ENCODE results near the gene TENM4. TPM values are rescaled to one million over a fixed set of nuclear protein-coding genes. Genes with fewer than 3 reads are reported as not detected.

TENM4 gene
- total RNA-seq, 1 experiment from 2014 or later: 25.0 TPM

- CTCF ChIA-PET: interaction anchor here (1.3 to 1.4 kb wide), 2 partner anchors 181 to 574 kb away, joined by 4 read pairs; no protein-coding TSS in a partner anchor
- H3K4me1 Mint-ChIP-seq: peaks cover 5% of the 10 kb centered on the region; the same call in 1 of the 2 replicates
Observed at GRCh38 chr11:79219186-79220045, 221.4 kb downstream of the TENM4 start.

More at GRCh38 chr11:79219186-79220045, 221.4 kb downstream of the TENM4 start:
- H3K9me3 Mint-ChIP-seq: peaks cover 11% of the 10 kb centered on the region
- POLR2A ChIA-PET: no interaction called here
- H3K27ac Mint-ChIP-seq: no peak overlapping the region
- no peak overlapping the region for H3K4me3 Mint-ChIP-seq
- TF ChIP-seq MYBL2 (CRISPR knock-in tag; IDR thresholded peaks at IDR 0.05) (no peak), ZBTB21 (CRISPR knock-in tag; IDR thresholded peaks at IDR 0.05; ENCODE audit: borderline replicate concordance) (no peak), ATF1 (CRISPR knock-in tag; IDR thresholded peaks at IDR 0.05) (no peak), CREB1 (CRISPR knock-in tag; IDR thresholded peaks at IDR 0.05) (no peak), FOXP1 (CRISPR knock-in tag; IDR thresholded peaks at IDR 0.05; ENCODE audit: borderline replicate concordance) (no peak), TEAD4 (CRISPR knock-in tag; IDR thresholded peaks at IDR 0.05) (no peak), ATF6 (CRISPR knock-in tag; IDR thresholded peaks at IDR 0.05) (no peak), HMGA2 (CRISPR knock-in tag; IDR thresholded peaks at IDR 0.05) (no peak), ZNF317 (CRISPR knock-in tag; IDR thresholded peaks at IDR 0.05; ENCODE audit: borderline replicate concordance, low read depth) (no peak), IRF2 (CRISPR knock-in tag; IDR thresholded peaks at IDR 0.05; ENCODE audit: borderline replicate concordance, low read depth) (no peak), ZNF121 (CRISPR knock-in tag; IDR thresholded peaks at IDR 0.05) (no peak), OVOL2 (CRISPR knock-in tag; IDR thresholded peaks at IDR 0.05; ENCODE audit: borderline replicate concordance) (no peak), MAX (CRISPR knock-in tag; IDR thresholded peaks at IDR 0.05) (no peak), E2F1 (CRISPR knock-in tag; IDR thresholded peaks at IDR 0.05) (no peak), TEAD1 (CRISPR knock-in tag; IDR thresholded peaks at IDR 0.05) (no peak)
- TF ChIP-seq, protein P1, sequence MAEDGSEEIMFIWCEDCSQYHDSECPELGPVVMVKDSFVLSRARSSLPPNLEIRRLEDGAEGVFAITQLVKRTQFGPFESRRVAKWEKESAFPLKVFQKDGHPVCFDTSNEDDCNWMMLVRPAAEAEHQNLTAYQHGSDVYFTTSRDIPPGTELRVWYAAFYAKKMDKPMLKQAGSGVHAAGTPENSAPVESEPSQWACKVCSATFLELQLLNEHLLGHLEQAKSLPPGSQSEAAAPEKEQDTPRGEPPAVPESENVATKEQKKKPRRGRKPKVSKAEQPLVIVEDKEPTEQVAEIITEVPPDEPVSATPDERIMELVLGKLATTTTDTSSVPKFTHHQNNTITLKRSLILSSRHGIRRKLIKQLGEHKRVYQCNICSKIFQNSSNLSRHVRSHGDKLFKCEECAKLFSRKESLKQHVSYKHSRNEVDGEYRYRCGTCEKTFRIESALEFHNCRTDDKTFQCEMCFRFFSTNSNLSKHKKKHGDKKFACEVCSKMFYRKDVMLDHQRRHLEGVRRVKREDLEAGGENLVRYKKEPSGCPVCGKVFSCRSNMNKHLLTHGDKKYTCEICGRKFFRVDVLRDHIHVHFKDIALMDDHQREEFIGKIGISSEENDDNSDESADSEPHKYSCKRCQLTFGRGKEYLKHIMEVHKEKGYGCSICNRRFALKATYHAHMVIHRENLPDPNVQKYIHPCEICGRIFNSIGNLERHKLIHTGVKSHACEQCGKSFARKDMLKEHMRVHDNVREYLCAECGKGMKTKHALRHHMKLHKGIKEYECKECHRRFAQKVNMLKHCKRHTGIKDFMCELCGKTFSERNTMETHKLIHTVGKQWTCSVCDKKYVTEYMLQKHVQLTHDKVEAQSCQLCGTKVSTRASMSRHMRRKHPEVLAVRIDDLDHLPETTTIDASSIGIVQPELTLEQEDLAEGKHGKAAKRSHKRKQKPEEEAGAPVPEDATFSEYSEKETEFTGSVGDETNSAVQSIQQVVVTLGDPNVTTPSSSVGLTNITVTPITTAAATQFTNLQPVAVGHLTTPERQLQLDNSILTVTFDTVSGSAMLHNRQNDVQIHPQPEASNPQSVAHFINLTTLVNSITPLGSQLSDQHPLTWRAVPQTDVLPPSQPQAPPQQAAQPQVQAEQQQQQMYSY (CRISPR knock-in tag; IDR thresholded peaks at IDR 0.05): no peak
- TF ChIP-seq, protein P2, sequence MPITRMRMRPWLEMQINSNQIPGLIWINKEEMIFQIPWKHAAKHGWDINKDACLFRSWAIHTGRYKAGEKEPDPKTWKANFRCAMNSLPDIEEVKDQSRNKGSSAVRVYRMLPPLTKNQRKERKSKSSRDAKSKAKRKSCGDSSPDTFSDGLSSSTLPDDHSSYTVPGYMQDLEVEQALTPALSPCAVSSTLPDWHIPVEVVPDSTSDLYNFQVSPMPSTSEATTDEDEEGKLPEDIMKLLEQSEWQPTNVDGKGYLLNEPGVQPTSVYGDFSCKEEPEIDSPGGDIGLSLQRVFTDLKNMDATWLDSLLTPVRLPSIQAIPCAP (CRISPR knock-in tag; IDR thresholded peaks at IDR 0.05): no peak
- TF ChIP-seq, protein P3, sequence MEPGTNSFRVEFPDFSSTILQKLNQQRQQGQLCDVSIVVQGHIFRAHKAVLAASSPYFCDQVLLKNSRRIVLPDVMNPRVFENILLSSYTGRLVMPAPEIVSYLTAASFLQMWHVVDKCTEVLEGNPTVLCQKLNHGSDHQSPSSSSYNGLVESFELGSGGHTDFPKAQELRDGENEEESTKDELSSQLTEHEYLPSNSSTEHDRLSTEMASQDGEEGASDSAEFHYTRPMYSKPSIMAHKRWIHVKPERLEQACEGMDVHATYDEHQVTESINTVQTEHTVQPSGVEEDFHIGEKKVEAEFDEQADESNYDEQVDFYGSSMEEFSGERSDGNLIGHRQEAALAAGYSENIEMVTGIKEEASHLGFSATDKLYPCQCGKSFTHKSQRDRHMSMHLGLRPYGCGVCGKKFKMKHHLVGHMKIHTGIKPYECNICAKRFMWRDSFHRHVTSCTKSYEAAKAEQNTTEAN (CRISPR knock-in tag; IDR thresholded peaks at IDR 0.05): no peak
- no peak for DNase-seq (ENCODE audit: low spot score)
- no peak for ATAC-seq
- H3K36me3 Mint-ChIP-seq: peaks cover 10% of the 10 kb centered on the region
- H3K27me3 Mint-ChIP-seq (ENCODE audit: low read depth): no peaks in the 10 kb centered on the region

All from WTC11 (cell line).